ENCODE measurements around the gene MED13.
"Not testable (repeated sequence)": the region's sequence is repeated elsewhere in the genome, so short reads cannot be mapped to it uniquely, and the experiment has no call there.

MED13 gene

GRCh38 chr17:61997664-61998063 lies 67.4 kb downstream of the MED13 start:
- DNase-seq (ENCODE audit: low spot score) = no peak

DNA sequence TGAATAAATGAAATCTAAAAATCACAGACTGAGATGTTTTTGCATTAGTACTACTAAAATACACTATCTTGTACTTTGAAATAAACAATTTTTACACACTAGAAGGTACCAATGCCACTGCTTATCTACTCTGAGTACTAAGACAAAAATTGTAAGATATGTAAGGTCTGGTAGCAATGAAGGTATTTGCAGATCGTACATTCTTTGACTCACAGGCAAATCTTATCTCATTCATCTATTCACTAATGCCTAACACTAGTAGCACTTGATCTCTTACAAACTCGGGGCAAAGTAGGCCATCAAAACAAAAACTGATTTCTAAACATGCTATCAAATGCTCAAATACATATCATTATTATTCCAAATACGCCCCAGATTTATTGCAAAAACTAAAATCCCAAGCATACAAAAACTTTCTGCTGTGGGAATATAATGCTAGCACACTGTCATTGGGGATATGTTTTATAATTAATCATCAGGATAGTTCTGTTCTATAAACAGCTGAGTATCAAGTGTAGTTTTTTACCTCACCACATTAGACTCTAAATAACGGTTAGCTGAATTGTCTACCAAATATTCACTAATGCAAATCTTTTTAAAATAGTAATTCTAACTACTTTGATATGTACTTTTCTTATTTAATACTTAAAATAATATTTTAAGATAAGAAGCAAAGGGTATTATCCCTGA lies 68.0 kb downstream of the MED13 start:
- no peak for DNase-seq (ENCODE audit: low spot score)

GRCh38 chr17:61989509-61989908 lies 75.6 kb downstream of the MED13 start:
- no peak for DNase-seq (ENCODE audit: low spot score)

GRCh38 chr17:61986898-61987297 lies 78.2 kb downstream of the MED13 start:
- no peak for DNase-seq (ENCODE audit: low spot score)

DNA sequence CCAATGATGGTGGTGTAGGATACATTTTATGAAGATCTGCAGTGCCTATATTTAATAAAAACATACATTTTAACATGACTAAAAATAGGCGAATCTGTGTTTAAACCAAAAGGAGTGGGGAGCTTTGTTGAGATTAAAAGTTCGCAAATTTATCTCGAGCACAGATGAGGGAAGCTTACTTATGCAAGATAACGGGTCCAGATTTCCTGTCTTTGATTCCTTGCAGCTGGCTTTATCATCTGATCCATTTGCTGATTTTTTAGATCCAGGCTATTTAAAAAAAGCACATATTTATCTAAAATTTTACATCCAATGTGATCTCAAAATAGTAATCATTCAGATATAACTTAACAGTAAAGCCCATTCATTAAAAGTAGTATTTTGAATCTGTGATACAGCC lies 80.3 kb downstream of the MED13 start:
- no peak for DNase-seq (ENCODE audit: low spot score)

- no peak for DNase-seq (ENCODE audit: low spot score)
These were observed 83.8 kb downstream of the MED13 start for GRCh38 chr17:61981323-61981722.

DNA sequence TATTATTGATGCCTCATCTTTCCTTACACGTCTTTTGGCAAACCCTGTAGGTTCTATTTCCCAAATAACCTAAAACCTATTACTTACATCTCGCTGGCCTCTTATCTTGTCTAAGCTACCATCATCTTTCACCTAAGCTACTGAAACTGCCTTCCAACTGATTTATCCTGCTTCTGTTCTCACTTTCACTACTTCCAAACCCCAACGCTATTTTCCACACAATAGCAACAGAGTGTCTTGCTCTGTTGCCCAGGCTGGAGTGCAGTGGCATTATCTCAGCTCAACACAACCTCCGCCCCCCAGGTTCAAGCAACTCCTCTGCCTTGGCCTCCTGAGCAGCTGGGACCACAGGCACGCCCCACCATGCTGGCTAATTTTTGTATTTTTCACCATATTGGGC lies 84.5 kb downstream of the MED13 start:
- no peak for DNase-seq (ENCODE audit: low spot score)

DNA sequence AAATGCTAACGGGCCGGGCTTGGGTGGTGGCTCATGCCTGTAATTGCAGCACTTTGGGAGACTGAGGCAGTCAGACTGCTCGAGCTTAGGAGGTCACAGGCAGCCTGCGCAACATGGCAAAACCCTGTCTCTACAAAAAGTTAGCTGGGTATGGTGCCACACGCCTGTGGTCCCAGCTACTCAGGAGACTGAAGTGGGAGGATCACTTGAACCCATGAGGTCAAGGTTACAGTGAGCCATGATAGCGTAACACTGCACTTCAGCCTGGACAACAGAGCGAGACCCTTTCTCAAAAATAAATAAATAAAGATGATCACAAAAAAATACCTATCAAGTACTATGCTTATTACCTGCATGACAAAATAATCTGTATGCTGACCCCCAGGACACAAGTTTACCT lies 91.0 kb downstream of the MED13 start:
- no peak for DNase-seq (ENCODE audit: low spot score)

DNA sequence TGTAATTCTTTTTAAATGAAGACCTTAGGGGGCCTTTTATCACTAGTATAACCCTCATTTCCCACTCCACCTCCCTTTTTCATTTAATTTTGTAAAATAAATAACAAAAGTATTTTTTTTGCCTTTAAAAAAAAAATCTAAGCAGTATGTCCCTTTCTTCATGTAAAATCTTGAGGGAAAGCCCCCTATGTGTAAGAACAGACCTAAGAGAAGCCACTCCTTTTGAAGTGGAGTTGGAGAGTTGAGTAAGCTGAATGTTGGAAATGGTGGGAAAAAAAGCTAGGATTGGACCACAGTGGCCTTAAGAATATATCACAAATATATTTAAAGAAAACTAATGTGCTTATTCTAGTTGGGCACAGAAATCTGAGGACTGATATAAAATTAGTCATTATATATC lies 92.8 kb downstream of the MED13 start:
- no peak for DNase-seq (ENCODE audit: low spot score)

- DNase-seq (ENCODE audit: low spot score) = no peak
These were observed 95.0 kb downstream of the MED13 start for GRCh38 chr17:61970030-61970429.

DNA sequence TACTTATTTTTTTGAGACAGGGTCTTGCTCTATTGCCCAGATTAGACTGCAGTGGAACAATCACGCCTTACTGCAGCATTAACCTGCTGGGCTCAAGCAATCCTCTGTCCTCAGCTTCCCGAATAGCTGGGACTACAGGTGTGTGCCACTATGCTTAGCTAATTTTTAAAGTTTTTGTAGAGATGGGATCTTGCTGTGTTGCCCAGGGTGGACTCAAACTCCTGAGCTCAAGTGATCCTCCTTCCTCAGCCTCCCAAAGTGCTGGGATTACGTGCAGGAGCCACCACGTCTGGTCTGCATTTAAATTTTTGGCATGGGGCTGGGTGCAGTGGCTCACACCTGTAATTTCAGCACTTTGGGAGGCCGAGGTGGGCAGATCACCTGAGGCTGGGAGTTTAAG lies 96.3 kb downstream of the MED13 start:
- DNase-seq (ENCODE audit: low spot score) = no peak

DNA sequence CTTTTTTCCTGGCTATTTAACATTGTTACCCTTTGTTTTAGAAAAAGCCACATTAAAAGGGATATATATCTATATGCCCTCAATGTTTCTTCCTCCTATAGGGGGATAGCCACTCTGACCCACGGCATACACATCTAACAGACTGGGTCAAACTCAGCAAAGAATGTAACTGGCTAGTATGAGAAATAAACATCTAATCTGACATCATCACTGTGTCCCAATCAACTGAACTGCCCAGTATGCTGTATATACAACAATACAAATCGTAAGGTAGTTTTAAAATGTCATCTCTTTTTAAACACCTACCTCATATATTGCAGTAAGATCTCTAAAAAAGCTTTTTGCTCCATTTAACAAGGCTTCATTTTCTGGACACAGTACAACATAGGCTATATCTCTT lies 97.3 kb downstream of the MED13 start:
- no peak for DNase-seq (ENCODE audit: low spot score)

DNA sequence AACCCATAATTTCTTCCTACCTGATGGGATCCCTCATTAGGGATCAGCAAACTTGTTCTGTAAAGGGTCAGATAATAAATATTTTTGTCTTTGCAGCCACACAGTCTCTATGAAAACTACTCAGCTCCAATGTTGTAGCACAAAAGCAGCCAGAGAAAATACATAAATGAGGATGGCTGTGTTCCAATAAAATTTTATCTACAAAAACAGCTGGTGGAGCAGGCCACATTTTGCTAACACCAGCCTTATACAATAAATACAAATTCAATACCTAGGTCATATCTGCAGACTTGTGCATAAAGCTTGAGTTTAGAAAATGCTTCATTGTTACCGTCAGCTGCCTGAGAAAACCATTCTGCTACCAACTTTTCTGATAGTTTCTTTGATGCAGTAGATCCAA lies 98.9 kb downstream of the MED13 start:
- no peak for DNase-seq (ENCODE audit: low spot score)

GRCh38 chr17:61955619-61956018 lies 109.5 kb downstream of the MED13 start:
- no peak for DNase-seq (ENCODE audit: low spot score)

- no peak for DNase-seq (ENCODE audit: low spot score)
These were observed 117.6 kb downstream of the MED13 start for GRCh38 chr17:61947367-61948078.

DNA sequence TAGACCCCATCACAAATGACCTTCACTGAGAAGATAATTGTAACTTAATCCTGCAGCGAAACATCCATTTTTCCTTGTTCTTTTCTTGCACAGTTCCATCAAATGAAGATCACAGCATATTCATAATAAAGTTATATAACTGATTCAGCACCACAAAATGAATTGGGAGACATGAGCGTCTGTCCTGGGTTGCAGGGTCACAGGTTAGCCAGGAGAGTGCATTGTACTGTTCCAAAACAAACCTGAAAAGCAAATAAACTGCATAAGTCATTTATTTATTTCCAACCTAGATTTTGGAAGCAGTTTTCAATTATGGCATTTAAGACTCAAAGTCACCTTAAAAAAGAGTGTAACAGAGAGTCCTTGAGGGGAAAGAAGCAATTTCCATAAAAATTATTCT lies 118.7 kb downstream of the MED13 start:
- no peak for DNase-seq (ENCODE audit: low spot score)

DNA sequence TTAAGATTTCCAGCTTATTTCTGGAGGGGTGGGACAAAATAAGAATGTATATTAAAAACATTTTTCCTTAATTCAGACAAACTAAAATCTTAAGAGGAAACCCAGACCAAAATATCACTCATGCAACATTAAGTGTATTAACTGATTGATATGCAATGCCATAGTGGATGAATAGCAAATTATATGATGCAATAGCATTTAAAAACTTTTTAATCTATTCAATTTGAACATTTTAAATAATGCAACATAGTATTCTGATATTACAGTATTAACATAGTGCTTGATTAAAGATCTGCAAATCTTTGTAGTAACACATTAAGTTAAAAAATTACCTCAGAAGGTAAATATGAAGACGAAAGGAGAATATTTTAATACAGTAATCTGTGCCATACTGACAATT lies 122.0 kb downstream of the MED13 start:
- no peak for DNase-seq (ENCODE audit: low spot score)

GRCh38 chr17:61942085-61942484 lies 123.0 kb downstream of the MED13 start:
- DNase-seq (ENCODE audit: low spot score) = no peak

DNA sequence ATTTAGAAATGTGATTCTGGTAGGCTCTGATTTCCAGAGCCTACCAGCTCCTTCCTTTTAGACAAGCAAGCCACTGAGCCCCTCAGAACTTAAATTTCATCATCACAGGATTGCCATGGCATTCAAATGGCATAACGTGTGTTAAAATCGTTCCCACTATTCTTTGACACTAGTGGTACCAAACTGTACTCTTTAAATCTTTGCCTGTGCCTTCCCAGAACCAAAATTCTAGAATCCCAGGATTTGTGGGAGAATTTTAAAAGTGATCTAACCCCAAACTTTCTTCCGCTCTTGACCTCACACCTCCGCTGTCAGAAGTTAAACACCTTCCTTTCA lies 137.0 kb downstream of the MED13 start:
- no peak for DNase-seq (ENCODE audit: low spot score)

- peak; percentile 95 for DNase-seq (ENCODE audit: low spot score)
These were observed 137.6 kb downstream of the MED13 start, which contains the start of gene INTS2 for GRCh38 chr17:61927208-61928100. Gene INTS2, minus strand, starts transcription at chr17:61927982. Its CDS starts 1,338 bp downstream, at chr17:61926644.

GRCh38 chr17:61926826-61927207 lies 138.3 kb downstream of the MED13 start:
- no peak for DNase-seq (ENCODE audit: low spot score)

- not testable (repeated sequence) for DNase-seq (ENCODE audit: low spot score)
These were observed 149.9 kb downstream of the MED13 start for GRCh38 chr17:61915162-61915561.

Measured in CD4-positive, alpha-beta T cell treated with Interleukin-6 at 100 ng/mL for 8 hours (primary cell).